Activated CD4-positive, alpha-beta T cell treated with anti-CD3 and anti-CD28 coated beads, Interleukin-2, amount 50 U/mL, for 4 hours (primary cell): ENCODE measurements around the gene ADAMTS2.

Source experiments
- DNase-seq, 2 experiments: peaks; one replicate each; pipeline ENCODE4 v3.0.0-alpha.2; 2020

Gene ADAMTS2

GRCh38 chr5:179135006-179135405 is 210.3 kb downstream of the ADAMTS2 start:
- no peak for DNase-seq

DNA sequence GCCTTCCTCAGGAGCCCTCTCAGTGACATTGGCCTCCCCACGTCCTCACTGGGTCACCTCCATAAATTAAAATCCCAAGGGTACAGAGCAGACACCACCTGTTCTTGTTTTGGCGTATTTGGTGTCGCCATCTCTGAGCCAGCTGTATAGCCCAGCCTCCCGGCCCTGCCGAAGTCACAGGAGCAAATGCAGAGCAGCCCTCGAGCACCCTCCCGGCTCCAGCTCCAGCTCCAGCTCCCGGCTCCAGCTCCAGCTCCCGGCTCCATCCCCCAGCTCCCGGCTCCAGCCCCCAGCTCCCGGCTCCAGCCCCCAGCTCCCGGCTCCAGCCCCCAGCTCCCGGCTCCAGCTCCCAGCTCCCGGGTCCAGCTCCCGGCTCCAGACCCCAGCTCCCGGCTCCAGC is 210.8 kb downstream of the ADAMTS2 start:
- DNase-seq, result no peak

DNA sequence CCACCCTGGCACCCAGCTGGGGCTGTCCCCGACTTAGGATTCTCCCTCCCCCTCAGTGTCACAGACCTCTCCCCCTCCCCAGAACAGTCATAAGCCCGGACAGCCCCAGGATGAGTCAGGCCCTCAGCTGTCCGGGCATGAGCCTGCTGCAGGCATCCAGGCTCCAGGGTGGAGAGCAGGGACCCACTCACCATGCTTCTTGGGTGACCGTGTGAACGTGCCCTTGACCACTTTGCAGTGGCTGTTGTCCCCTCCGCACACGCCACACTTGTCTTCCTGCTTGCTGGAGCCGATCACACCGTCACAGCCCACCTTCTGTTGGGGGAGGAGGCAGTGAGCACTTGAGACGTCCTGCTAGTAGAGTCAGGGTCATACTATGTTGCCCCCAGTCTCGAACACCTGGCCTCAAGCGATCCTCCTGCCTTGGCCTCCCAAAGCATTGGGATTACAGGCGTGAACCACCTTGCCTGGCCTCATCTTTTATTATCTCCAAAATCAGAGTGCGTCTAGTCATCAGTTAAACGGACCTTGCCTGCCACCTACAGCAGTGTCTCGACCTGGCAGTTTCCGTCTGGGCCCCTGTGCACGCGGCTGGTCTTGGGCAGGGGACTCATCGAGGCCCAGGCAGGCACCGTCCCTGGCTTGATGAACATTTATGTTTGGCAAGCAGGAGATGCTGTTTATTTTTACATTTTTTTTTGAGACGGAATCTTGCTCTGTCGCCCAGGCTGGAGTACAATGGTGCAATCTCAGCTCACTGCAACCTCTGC is 212.5 kb downstream of the ADAMTS2 start:
- DNase-seq, result no peak

DNA sequence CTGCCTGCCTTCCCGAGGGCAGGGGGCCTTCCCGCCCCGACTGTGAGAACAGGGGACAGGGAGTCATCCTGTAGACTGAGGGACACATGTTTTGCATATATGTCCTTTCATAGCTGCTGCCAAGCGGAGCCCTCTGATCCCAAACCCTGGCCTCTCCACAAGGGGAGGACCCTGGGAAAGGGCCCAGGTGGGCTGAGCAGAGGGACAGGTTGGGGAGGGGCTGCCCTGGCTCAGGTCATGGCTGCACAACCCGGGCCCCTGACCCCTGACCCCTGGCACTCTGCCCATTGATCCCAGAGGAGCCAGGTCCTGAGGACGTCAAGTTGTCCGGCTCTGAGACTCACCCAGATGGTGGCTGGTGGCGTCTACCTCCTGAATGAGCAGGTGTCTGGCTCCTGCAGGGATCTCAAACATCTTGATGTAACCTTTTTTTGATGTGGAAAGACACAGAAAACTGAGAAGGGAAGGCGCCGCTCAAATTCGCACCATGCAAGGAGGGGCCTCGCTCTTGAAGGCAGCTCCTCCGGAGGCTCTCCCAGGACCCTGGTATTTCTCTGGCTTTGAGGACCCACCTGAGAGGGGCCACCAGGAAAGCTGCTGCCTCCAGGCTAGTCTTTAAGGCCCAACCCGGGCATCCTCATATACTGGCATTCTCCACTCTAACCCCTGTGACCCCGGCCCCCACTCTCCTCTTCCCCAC is 213.2 kb downstream of the ADAMTS2 start:
- no peak for DNase-seq

- DNase-seq, result no peak
Measured at GRCh38 chr5:179131321-179131835, 213.9 kb downstream of the ADAMTS2 start.

GRCh38 chr5:179130101-179130681 is 215.1 kb downstream of the ADAMTS2 start:
- no peak for DNase-seq

DNA sequence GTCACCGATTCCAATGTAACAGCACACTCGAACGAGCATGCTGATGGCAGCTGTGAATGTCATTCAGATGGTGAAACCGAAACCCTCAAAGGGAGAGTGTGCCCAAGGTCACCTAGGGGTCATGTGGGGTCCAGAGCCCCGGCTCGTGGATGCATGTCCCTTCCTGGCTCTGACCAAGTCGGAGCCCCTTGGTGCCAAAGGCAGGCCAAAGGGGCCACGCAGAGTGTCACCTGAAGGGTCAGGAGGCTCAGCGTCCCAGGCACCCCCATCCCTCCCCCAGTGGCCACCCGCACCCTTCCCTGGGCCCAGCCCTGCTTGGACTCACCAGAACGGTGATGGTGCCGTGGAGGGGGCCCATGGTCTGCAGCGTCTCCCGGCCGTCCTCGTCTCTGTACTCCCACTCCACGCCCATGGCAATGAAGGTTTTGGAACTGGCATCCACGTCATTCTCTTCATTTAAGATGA is 215.6 kb downstream of the ADAMTS2 start:
- DNase-seq, result no peak

DNA sequence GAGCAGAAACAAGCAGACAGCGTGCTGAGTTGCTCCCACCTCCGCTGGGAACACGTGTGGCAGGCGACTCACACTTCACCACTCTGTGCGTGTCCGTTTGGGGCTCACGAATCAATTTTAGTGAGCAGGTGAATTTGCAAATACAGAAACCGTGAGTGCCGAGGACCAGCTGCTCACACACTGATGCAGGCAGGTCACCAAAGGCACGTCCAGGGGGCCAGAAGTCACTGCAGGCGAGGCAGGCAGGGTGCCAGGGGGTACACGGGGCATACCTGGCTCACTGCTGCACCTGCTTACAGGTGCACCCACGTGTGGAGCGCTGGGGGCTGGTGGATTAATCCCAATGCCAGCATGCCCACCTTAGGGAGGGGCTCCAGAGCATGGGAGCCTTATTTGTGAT is 216.3 kb downstream of the ADAMTS2 start:
- DNase-seq, result no peak

DNA sequence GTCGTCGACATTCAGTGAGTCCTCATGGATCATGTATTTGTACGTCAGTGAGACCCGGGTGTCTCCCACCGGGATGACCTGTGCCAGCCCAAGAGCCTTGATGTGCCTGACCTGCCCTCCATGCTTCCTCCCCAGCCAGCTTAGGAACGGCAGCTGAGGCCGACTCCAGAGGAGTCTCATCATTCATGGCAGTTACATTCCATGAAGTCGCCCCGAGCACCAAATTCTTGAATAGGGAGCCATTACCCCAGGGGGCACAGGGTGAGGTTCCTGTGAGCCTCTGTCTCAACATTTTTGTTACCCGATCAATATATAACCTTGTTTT is 217.3 kb downstream of the ADAMTS2 start:
- DNase-seq, result no peak

DNA sequence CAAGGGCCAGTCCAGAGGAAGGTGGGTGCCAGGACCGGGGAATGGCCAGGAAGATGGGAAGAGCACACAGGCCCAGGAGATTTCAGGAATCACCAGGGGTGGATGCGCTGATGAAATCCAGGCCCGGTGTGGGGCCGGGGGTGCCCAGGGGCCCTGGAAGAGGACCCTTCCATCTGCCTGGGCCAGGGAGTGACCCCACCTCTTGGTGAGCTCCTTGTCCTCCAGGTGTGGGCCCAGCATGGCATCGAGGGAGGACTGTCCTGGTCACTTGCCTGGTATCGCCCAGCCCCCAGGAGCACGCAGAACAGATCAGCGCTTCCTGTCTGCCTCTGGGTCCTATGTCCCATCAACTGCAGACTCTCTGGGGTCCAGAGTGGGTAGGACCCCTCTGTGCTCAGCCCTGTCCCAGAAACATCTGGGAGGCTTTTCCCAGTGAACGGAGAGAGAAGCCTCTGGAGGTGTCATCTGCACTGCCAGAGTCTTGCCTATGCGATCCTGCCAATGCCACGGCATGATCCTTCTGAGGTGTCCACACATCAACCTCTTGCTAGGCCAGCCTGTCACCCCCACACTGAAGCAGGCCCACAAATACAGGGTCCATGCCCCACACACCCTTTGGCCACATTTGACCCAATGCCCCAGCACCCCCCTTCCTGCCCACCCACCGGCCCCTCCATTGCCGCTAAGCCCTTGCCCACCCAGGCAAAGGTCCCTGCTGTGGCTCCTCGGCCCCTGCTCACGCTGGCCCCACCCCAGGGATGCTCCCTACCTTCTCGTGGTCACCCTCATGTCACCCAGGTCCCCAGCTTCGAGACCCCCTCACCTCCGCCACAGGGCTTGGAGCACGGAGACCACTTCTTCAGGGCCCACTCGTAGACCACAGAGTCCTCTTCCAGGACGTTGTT is 217.9 kb downstream of the ADAMTS2 start:
- DNase-seq, result no peak

- DNase-seq, result no peak
Measured at GRCh38 chr5:179126506-179126991, 218.7 kb downstream of the ADAMTS2 start.

GRCh38 chr5:179125789-179126505 is 219.3 kb downstream of the ADAMTS2 start:
- no peak for DNase-seq

DNA sequence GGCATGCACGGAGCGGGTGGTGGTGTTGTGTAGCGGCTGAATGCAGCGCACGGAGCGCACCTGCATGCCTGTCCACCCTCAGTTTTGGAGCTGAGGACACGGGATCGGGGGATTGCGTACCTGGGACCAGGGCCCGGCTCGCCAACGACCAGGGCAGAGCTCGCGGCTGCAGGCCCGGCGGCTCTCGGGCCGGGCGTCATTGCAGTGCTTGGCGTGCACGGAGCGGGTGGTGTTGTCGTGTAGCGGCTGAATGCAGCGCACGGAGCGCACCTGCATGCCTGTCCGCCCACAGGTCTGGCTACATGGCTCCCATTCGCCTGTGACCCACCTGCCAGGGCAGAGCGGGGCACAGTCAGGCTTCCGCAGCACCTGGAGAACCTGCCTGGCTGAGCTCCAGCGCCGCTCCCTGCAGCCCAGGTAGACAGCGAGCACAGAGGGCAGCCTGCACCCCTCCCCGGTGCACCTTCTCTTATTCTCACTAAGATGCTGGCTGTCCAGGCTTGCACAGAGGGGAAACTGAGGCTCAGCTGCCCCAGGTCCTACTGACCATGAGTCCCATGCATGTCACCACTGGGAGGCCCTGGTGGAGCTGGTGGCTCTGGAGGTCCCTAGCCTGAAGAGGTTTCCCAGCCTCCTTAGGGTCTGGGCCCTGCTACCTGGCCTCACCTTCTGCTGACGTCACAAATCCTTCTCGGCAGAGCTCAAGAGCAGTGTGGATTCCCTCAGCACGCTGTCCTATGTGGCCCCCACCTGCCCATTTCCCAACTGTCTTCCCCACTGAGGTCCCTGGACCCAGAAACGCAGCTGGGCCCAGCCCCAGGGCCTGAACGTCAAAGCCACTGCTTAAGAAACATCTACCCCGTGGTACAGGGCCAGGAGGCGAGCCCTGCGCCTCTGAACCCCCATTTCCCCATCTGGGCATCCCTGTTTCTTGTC is 220.1 kb downstream of the ADAMTS2 start:
- no peak for DNase-seq

DNA sequence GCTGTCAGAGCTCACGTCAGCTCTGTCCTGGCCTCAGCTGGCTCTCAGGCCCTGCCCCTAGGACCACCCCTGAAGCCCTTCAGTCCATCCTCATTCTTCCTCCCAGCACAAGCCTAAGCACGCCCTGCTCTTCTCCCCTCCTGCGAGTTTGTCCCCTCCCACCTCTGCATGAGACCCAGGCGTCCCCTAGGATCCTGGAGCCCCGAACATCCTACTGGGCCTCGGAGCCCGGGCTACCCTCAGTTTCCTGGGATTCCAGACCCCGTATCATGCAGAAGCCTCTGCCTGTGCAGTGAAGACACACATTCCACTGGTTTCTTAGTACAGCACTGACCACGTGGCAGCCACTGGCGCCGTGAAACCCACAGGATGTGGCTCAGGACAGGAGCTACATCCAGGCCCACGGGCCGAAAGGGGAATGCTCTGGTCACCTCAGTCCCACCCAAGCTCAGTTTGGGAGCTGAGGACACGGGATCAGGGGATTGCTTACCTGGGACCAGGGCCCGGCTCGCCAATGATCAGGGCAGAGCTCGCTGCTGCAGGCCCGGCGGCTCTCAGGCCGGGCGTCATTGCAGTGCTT is 220.9 kb downstream of the ADAMTS2 start:
- no peak for DNase-seq

DNA sequence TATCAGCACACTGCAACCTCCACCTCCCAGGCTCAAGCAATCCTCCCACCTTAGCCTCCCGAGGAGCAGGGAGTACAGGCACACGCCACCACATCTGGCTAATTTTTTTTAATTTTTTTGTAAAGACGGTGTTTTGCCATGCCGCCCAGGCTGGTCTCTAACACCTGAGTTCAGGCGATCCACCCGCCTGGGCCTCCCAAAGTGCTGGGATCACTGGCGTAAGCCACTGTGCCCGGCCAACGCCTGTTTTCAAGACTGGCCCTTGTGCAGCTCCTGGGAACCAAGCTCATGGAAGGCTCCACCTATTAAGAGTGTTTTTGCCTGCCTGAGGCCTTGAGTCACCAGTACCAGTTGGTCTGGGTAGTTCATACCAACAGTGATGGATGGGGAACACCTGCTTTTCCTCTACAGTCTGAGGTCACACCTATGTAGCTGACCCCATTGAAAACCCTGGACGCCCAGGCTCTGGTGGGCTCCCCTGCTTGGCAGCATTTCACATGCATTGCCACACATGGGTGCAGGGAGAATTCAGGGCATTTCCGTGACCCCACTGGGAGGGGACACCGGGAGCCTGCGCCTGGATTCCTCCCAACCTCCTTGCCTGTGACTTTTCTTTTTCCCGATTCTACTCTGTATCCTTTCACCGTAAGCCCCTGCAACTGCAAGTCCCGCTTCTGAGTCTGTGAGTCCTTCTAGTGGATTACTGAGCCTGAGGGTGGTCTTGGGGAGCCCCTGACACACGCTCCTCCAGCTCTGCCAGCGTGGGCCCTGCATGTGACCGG is 221.6 kb downstream of the ADAMTS2 start:
- DNase-seq, result no peak

GRCh38 chr5:179123109-179123426 is 222.2 kb downstream of the ADAMTS2 start:
- DNase-seq, result no peak

- DNase-seq, result no peak
Measured at GRCh38 chr5:179122411-179123108, 222.7 kb downstream of the ADAMTS2 start.

DNA sequence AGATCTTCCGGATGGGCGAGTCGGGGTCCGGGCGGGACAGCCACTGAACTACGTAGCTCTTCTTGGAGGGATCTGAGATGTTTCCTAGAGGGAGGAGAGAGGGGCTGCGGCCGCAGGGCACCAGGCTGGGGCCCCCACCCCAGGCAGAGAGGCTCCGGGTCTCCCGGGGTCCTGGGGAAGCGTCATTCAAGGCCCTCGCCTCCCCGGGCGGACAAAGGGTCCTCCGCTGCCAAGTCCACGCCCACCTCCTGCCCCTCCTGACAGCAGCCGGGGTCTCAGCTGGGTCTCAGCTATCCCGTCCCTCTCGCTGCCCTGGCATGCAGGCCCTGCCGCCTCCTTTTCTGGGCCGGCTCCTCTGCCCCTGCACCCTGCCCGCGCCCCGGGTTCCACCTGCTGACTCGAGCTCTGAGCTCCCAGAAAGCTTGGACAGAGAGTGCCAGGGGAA is 223.6 kb downstream of the ADAMTS2 start:
- no peak for DNase-seq
